Inflammatory macrophage treated with lipopolysaccharide for 4 hours (primary cell): Measurements from ENCODE around the gene MND1.

ENCODE experiments used
- DNase-seq: peaks from one replicate; pipeline ENCODE4 v3.0.0-alpha.2; 2020

The MND1 gene

DNA sequence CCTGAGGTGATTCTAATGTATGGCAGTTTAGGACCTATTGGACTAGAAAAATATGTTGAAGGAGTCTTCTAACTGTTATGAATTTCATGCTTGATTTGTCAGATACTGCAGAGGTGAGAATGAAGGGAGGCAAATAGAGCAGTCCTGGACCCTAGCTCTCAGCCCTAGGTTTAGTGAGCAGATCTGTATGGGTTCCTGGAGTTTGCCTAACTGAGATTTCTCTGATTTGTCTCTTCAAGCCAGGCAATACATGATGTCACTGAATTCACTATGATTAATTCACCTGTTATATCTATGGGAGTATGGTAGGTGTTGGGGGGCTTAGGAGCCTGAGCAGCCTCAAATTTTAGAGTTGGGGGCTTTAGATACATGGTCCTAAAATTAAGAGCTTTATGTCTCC lies 2.6 kb downstream of the MND1 start:
- DNase-seq, result no peak

GRCh38 chr4:153348006-153348405 lies 3.5 kb downstream of the MND1 start:
- DNase-seq, result no peak

- no peak for DNase-seq
Observed at GRCh38 chr4:153349206-153349805, 4.8 kb downstream of the MND1 start.

- no peak for DNase-seq
Observed at GRCh38 chr4:153362184-153362583, 17.7 kb downstream of the MND1 start.

DNA sequence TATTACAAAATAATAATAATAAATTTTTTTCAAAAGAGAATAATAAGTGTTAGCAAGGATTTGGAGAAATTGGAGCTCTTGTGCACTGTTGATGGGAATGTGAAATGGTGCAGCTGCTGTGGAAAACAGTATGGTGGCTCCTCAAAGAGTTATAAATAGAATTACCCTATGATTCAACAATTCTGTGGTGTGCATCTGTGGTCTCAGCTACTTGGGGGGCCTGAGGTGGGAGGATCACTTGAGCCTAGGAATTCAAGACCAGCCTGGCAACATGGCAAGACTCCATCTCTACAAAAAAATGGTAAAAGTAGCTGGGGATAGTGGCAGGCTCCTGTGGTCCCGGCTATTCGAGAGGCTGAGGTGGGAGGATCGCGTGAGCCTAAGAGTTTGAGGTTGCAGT lies 19.6 kb downstream of the MND1 start:
- DNase-seq, result no peak

GRCh38 chr4:153365003-153365402 lies 20.5 kb downstream of the MND1 start:
- DNase-seq, result peak; percentile 60

- no peak for DNase-seq
Observed at GRCh38 chr4:153366486-153366885, 22.0 kb downstream of the MND1 start.

DNA sequence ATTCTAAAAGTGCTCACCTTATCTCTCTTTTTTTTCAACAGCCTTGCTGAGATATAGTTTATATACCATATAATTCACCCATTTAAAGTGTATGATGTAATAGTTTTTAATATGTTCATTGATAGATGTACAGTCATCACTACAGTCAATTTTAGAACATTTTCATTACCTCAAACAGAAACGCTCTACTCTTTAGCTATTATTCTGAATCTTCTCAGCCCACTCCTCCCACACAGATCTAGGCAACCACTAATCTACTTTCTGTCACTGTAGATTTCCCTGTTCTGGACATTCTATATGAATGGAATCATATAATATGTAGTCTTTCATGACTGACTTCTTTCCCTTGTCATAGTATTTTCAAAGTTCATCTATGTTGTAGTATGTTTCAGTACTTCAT lies 22.6 kb downstream of the MND1 start:
- no peak for DNase-seq

DNA sequence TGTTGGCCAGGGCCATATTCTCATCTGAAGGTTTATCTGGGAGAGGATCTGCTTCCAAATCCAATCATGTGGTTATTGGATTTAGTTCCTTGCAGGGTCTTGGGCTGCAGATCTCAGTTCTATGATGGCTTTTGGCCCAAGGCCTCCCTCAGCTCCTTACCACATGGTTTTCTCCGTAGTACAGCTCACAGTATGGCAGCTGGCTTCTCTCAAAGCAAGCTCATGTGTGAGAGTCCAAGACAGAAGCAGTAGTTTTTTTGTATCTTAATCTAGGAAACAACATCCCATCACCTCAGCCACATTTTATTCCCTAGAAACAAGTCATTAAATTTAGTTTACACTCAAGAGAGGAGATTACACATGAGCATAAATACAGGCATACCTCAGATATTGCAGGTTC lies 24.5 kb downstream of the MND1 start:
- no peak for DNase-seq

DNA sequence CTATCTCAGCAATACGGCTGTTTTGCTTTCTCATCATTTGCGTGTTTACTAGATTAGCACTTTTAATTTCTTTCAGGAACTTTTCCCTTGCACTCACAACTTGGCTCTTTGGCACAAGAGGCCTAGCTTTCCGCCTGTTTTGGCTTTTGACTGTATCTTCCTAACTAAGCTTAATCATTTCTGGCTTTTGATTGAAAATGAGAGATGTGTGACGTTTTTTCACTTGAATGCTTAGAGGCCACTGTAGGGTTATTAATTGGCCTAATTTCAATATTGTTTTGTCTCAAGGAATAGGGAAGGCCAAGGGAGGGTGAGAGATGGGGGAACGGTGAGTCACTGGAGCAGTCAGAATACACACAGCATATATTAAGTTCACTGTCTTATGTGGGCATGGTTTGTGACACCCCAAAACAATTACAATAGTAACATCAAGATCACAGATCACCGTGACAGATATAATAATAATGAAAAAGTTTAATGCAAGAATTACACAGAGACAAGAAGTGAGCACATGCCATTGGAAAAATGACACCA lies 27.3 kb downstream of the MND1 start:
- DNase-seq, result no peak

DNA sequence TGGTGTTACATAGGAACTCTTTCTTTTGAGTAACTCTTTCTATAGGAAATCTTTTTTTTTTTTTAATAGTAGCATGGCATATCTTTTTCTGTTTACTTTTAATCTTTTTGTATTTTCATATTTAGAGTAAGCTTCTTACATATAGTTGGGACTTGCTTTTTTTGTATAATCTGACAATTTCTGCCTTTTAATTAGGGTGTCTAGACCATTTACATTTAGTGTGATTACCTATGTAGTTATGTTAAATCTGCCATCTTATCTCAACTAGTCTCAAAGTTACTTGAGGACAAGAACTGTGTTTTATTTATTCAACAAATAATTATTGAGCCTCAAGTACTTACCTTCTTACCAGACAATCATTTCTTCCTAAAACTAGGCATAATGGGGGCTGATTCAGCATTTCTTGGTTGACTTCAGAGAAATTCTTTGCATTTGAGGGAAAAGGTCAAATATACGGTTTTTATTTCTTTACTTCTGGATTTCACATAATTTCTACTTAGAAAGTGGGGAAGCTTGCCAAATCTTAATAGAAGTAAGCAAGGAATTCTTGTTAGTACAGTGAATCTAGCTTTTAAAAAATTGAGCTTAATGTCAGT lies 28.6 kb downstream of the MND1 start:
- DNase-seq, result no peak

DNA sequence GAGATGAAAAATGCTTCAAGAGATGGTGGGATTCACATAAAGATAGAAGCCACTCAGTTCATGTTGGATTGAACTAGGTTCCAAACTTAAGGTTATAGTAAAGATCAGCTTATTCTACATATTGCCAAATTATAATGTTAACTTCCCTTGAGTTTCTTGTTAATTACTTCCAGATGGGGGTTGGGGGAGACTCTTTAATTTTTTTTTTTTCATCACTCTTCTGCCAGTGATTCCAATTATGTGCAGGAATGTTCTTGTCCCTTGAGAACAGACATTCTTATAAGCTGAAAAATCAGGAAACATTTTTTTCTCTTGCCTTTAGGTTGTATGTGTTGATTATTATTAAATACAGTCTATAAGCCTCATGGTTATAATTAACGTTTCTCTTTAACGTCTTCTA lies 30.0 kb downstream of the MND1 start:
- DNase-seq, result no peak

- no peak for DNase-seq
Observed at GRCh38 chr4:153375303-153375702, 30.8 kb downstream of the MND1 start.

- DNase-seq, result no peak
Observed at GRCh38 chr4:153383131-153383530, 38.6 kb downstream of the MND1 start.

DNA sequence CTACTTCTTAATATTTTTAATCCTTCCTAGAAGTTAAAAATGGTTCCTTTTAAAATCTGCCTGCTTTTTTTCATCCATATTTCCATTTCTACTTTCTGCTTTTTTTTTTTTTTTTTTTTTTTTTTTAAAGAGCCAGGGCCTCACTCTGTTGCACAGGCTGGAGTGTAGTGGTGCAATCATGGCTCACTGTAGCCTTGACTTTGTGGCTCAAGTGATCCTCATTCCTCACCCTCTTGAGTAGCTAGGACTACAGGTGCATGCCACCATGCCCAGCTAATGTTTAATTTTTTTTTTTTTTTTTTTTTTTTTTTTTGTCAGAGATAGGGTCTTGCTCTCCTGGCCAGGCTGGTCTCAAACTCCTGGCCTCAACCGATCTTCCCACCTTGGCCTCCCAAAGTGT lies 39.7 kb downstream of the MND1 start:
- no peak for DNase-seq

- no peak for DNase-seq
Observed at GRCh38 chr4:153385784-153386183, 41.3 kb downstream of the MND1 start.

GRCh38 chr4:153387981-153388380 lies 43.5 kb downstream of the MND1 start:
- DNase-seq, result no peak

DNA sequence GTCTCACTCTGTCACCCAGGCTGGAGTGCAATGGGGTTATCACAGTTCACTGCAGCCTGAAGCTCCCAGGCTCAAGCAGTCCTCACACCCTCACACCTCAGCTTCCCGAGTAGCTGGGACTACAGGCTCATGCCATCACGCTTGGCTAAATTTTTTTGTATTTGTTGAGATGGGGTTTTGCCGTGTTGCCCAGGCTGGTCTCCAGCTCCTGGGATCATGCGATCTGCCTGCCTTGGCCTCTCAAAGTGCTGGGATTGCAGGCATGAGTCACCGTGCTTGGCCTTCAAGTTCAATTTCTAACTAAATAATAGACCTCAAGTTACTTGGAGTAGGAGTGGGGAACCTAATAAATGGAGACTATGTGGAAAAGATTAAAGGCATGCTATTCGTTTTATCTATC lies 48.9 kb downstream of the MND1 start:
- DNase-seq, result no peak

DNA sequence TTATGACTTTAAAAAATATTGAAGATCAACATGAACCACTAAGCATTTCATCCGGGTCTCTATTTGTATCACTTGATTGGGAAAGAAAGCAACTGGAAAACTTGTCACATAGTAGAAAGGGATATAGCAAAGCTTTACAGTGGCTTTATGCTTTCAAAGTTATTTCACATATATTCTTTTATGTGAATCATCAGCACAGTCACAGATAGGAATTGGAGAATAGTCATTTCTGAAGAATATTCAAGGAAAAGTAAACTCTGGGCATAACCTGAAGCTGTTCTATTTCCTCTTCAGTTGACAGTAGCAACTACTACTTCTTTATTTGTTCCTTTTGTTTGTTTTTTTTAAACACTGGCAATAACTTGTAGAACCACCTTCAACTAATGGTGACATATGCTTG lies 50.5 kb downstream of the MND1 start:
- DNase-seq, result no peak

GRCh38 chr4:153398713-153399112 lies 54.2 kb downstream of the MND1 start:
- DNase-seq, result no peak

- DNase-seq, result no peak
Observed at GRCh38 chr4:153399358-153399757, 54.9 kb downstream of the MND1 start.

DNA sequence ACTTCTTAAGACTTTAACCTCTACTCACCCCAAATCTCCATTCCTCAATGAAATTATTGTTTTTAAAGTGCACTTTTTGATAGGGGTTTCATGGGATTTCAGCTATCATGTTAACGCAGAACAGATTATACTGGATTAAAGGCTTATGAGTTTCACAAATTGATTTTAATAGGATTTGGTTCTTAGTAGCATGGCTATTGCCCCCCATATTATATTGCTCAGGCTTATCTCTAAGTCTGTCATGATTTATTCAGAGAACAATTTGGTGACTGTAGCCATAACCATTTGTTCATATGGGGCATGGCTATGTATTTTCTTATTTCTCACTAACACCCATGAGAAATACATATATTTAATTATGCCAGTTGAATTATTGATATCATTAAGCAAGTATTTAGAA lies 57.0 kb downstream of the MND1 start:
- DNase-seq, result no peak

DNA sequence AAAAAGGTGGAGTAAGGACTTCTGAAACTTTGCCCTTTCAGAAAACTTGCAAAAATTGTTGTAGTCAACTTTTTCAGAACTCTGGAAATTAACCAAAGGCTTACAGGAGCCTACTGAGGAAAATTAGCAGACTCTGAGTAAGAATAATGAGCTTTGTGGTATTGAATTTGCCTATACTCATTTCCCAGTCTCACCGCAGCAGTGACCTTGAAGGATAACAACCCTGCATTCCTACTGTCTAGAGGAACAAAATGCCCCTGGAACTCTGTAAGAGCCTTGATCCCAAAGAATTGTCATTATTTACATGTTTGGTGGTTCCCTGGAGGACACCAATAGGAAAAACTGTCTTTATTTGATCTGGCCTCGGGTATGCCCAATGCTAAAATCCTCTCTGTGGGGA lies 57.9 kb downstream of the MND1 start:
- DNase-seq, result no peak

GRCh38 chr4:153403726-153404125 lies 59.2 kb downstream of the MND1 start:
- peak; percentile 37 for DNase-seq

DNA sequence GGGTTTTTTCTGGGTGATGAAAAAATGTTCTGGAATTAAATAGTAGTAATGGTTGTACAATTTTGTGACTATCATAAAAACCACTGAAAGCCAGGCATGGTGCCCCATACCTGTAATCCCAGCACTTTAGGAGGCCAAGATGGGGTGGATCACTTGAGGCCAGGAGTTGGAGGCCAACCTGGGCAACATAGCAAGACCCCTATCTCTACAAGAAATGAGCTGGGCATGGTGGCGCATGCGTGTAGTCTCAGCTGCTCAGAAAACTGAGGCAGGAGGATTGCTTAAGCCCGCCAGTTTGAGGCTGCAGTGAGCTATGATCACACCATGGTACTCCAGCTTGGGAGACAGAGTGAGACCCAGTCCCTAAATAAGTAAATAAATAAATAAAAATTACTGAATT lies 63.4 kb downstream of the MND1 start:
- DNase-seq, result no peak
